ENCODE data around the gene PNPLA8.
"Not testable (repeated sequence)": the region's sequence is repeated elsewhere in the genome, so short reads cannot be mapped to it uniquely, and the experiment has no call there.

Gene PNPLA8

GRCh38 chr7:108468246-108468645 lies 57.7 kb downstream of the PNPLA8 start:
- no peak for DNase-seq

GRCh38 chr7:108467391-108467790 lies 58.5 kb downstream of the PNPLA8 start:
- DNase-seq: no peak

- not testable (repeated sequence) for DNase-seq
These were observed 59.6 kb downstream of the PNPLA8 start for GRCh38 chr7:108466322-108466721.

GRCh38 chr7:108464743-108465142 lies 61.2 kb downstream of the PNPLA8 start:
- DNase-seq: no peak

GRCh38 chr7:108463613-108464012 lies 62.3 kb downstream of the PNPLA8 start:
- DNase-seq: no peak

- DNase-seq: no peak
These were observed 64.1 kb downstream of the PNPLA8 start for GRCh38 chr7:108461840-108462239.

GRCh38 chr7:108460964-108461363 lies 65.0 kb downstream of the PNPLA8 start:
- DNase-seq: no peak

- no peak for DNase-seq
These were observed 65.9 kb downstream of the PNPLA8 start for GRCh38 chr7:108459922-108460551.

GRCh38 chr7:108457871-108458270 lies 68.1 kb downstream of the PNPLA8 start:
- DNase-seq: no peak

GRCh38 chr7:108456845-108457540 lies 68.9 kb downstream of the PNPLA8 start:
- no peak for DNase-seq

GRCh38 chr7:108455998-108456677 lies 69.8 kb downstream of the PNPLA8 start, which contains the start of gene NRCAM:
Gene NRCAM, minus strand, starts transcription at chr7:108456436. Its CDS starts 216,372 bp downstream, at chr7:108240064.
- no peak for DNase-seq

GRCh38 chr7:108455551-108455997 lies 70.4 kb downstream of the PNPLA8 start:
- no peak for DNase-seq

GRCh38 chr7:108454674-108455550 lies 71.0 kb downstream of the PNPLA8 start:
- no peak for DNase-seq

- no peak for DNase-seq
These were observed 71.6 kb downstream of the PNPLA8 start for GRCh38 chr7:108454317-108454673.

GRCh38 chr7:108453320-108453719 lies 72.6 kb downstream of the PNPLA8 start:
- DNase-seq: no peak

GRCh38 chr7:108452707-108453106 lies 73.2 kb downstream of the PNPLA8 start:
- DNase-seq: no peak

- DNase-seq: no peak
These were observed 74.6 kb downstream of the PNPLA8 start for GRCh38 chr7:108451296-108451848.

- DNase-seq: no peak
These were observed 75.8 kb downstream of the PNPLA8 start for GRCh38 chr7:108450160-108450559.

GRCh38 chr7:108449521-108449920 lies 76.4 kb downstream of the PNPLA8 start:
- no peak for DNase-seq

- DNase-seq: no peak
These were observed 77.1 kb downstream of the PNPLA8 start for GRCh38 chr7:108448584-108449505.

GRCh38 chr7:108442039-108442568 lies 83.8 kb downstream of the PNPLA8 start:
- no peak for DNase-seq
